ENCODE data around the gene TRPM3. TPM values are rescaled to one million over a fixed set of nuclear protein-coding genes. Genes with fewer than 3 reads are reported as not detected.

TRPM3 gene
- total and polyA plus RNA-seq, 2 of the 13 experiments (the other 11 are each of a cell fraction or from before 2014, with no cell fraction given) = not detected

GRCh38 chr9:70983723-70984295 is 137.6 kb downstream of the TRPM3 start:
- H2AFZ ChIP-seq (ENCODE audit: low read length) = no peak overlapping the region
- TF ChIP-seq ZNF557 (CRISPR knock-in tag; IDR thresholded peaks at IDR 0.05) (no peak), ZNF792 (CRISPR knock-in tag; IDR thresholded peaks at IDR 0.05) (peak; percentile 87; the same call in 1 of the 2 replicates)
- no peaks in the 10 kb centered on the region for H3K36me3 ChIP-seq (replicated peaks in 1 of 2; ENCODE audit: control insufficient read depth in 1 of 2, insufficient read depth in 2 of 2, low read length in 2 of 2)
- no peak overlapping the region for H3K27ac ChIP-seq (ENCODE audit: extremely low read length, insufficient read depth, low read length)
- ChIA-PET POLR2A (no interaction called here), CTCF (ENCODE audit: low intra/inter-chr PET ratio, low total read pairs) (no interaction called here)
- H3K79me2 ChIP-seq (ENCODE audit: insufficient read depth, low read length) = no peaks in the 10 kb centered on the region
- H3K4me3 ChIP-seq (replicated peaks in 1 of 3; ENCODE audit: insufficient read depth in 1 of 3, low read depth in 2 of 3, low read length in 3 of 3) = no peak overlapping the region
- in situ Hi-C loops (cut with HindIII; ENCODE audit: extremely low pct_ligation_motif_present, low pct_unique_long_range_greater_than_20kb) (no loop called here), intact Hi-C loops (cut with micrococcal nuclease; ENCODE audit: unreplicated experiment) (no loop called here)
- no peaks in the 10 kb centered on the region for H3K4me1 ChIP-seq (ENCODE audit: insufficient read depth, low read length)
- no peak for FAIRE-seq
- no peak for ATAC-seq
- H3K27me3 ChIP-seq (ENCODE audit: control insufficient read depth in 1 of 2, insufficient read depth in 2 of 2, low read length in 2 of 2) = no peaks in the 10 kb centered on the region
- WGBS (ENCODE audit: low lambda C conversion rate) = 0% methylated on average over 1 of the region's 1 CpG
- no peak overlapping the region for H3K9ac ChIP-seq (ENCODE audit: insufficient read depth, low read depth, low read length)
- BruUV-seq (replicated peaks) = no TSS peak
- DNase-seq (ENCODE audit: low spot score) = no peak
- peaks cover 9% of the 10 kb centered on the region; the same call in 1 of the 2 replicates for H3K9me3 ChIP-seq (ENCODE audit: low read length)
- no peaks in the 10 kb centered on the region for H4K20me1 ChIP-seq (ENCODE audit: insufficient read depth, low read length)
- H3K4me2 ChIP-seq (ENCODE audit: low read depth, low read length) = no peak overlapping the region

DNA sequence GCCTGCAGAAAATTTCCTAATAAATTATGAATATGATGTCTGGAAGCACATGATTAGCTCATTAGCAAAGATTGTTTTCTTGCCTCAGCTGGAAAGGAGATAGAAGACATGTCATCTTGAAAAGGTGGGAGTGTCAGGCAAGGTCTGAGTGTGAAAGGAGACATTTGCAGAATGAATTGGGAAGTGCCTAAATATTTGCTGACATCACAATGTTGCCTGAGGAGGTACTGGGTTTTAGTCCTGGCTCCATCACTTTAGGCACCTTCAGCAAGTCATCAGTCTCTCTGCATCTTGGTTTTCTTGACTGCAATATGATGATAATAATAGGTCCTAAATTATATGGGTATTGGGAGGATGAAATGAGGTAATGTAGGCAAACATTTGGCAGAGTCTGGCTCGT is 140.1 kb downstream of the TRPM3 start:
- no peak for DNase-seq (ENCODE audit: low spot score)
- Histone ChIP-seq H3K27me3 (ENCODE audit: control insufficient read depth in 1 of 2, insufficient read depth in 2 of 2, low read length in 2 of 2) (no peaks in the 10 kb centered on the region), H3K4me2 (ENCODE audit: low read depth, low read length) (no peak overlapping the region), H3K9ac (ENCODE audit: insufficient read depth, low read depth, low read length) (no peak overlapping the region), H2AFZ (ENCODE audit: low read length) (no peak overlapping the region), H3K9me3 (ENCODE audit: low read length) (peaks cover 9% of the 10 kb centered on the region; the same call in 1 of the 2 replicates), H3K4me3 (replicated peaks in 1 of 3; ENCODE audit: insufficient read depth in 1 of 3, low read depth in 2 of 3, low read length in 3 of 3) (no peak overlapping the region), H3K4me1 (ENCODE audit: insufficient read depth, low read length) (no peaks in the 10 kb centered on the region), H3K79me2 (ENCODE audit: insufficient read depth, low read length) (no peaks in the 10 kb centered on the region), H4K20me1 (ENCODE audit: insufficient read depth, low read length) (no peaks in the 10 kb centered on the region), H3K27ac (ENCODE audit: extremely low read length, insufficient read depth, low read length) (no peak overlapping the region), H3K36me3 (replicated peaks in 1 of 2; ENCODE audit: control insufficient read depth in 1 of 2, insufficient read depth in 2 of 2, low read length in 2 of 2) (no peaks in the 10 kb centered on the region)
- CTCF ChIA-PET (ENCODE audit: low intra/inter-chr PET ratio, low total read pairs) = no interaction called here
- in situ Hi-C loops (cut with HindIII; ENCODE audit: extremely low pct_ligation_motif_present, low pct_unique_long_range_greater_than_20kb) (no loop called here), intact Hi-C loops (cut with micrococcal nuclease; ENCODE audit: unreplicated experiment) (no loop called here)
- BruUV-seq (replicated peaks) = no TSS peak
- no peak for ATAC-seq
- FAIRE-seq = no peak
- WGBS (ENCODE audit: low lambda C conversion rate) = 0% methylated on average over 1 of the region's 1 CpG
- POLR2A ChIA-PET = no interaction called here
- TF ChIP-seq ZNF782 (CRISPR knock-in tag; IDR thresholded peaks at IDR 0.05; ENCODE audit: borderline replicate concordance) (no peak), ZNF30 (CRISPR knock-in tag; IDR thresholded peaks at IDR 0.05) (no peak), MAFK (conservative IDR thresholded peaks at IDR 0.05 in 1 of 2, IDR thresholded peaks at IDR 0.05 in 1 of 2; ENCODE audit: low read length in 2 of 2) (peak; percentile 34 to 68; a peak in 3 of 4 replicates), WIZ (CRISPR knock-in tag; IDR thresholded peaks at IDR 0.05) (no peak), ZC3H4 (CRISPR knock-in tag; IDR thresholded peaks at IDR 0.05; ENCODE audit: borderline replicate concordance) (no peak), ZNF354B (CRISPR knock-in tag; IDR thresholded peaks at IDR 0.05) (no peak), MAFF (IDR thresholded peaks at IDR 0.05; ENCODE audit: low read depth, low read length) (peak; percentile 37; the same call in 1 of the 2 replicates), ETV5 (CRISPR knock-in tag; IDR thresholded peaks at IDR 0.05; ENCODE audit: borderline replicate concordance) (no peak), TEF (CRISPR knock-in tag; IDR thresholded peaks at IDR 0.05) (no peak), MED8 (CRISPR knock-in tag; IDR thresholded peaks at IDR 0.05; ENCODE audit: insufficient replicate concordance) (no peak), ZKSCAN5 (CRISPR knock-in tag; IDR thresholded peaks at IDR 0.05) (no peak), ZNF563 (CRISPR knock-in tag; IDR thresholded peaks at IDR 0.05) (no peak), GFI1 (CRISPR knock-in tag; IDR thresholded peaks at IDR 0.05; ENCODE audit: borderline replicate concordance) (no peak), ZNF816 (CRISPR knock-in tag; IDR thresholded peaks at IDR 0.05; ENCODE audit: borderline replicate concordance) (no peak)

Data from HepG2 (cell line).